Lower lobe of right lung (tissue), 2 donors: Measurements from ENCODE around the gene RNF224. TPM values are rescaled to one million over a fixed set of nuclear protein-coding genes. Genes with fewer than 3 reads are reported as not detected.

ENCODE experiments used
- ATAC-seq, 2 donors: fragments of 200-7000 bp; cut with Tn5 transposase; one replicate each; pipeline ENCODE4 v1.9.1; 2020 to 2022; ENCODE audit warnings: mild to moderate bottlenecking in 2 of 2, moderate library complexity in 2 of 2
- DNase-seq: peaks from one replicate; pipeline ENCODE4 v3.0.0-alpha.2; 2020
- H3K27ac ChIP-seq: fragments of 200-600 bp; one replicate; pipeline ENCODE4 v1.8.0; 2022
- H3K27me3 ChIP-seq: fragments of 200-600 bp; one replicate; pipeline ENCODE4 v1.8.0; 2022; ENCODE audit warnings: low read depth
- H3K36me3 ChIP-seq: fragments of 200-600 bp; one replicate; pipeline ENCODE4 v1.8.0; 2022; ENCODE audit warnings: mild to moderate bottlenecking
- H3K4me1 ChIP-seq: fragments of 200-600 bp; one replicate; pipeline ENCODE4 v1.8.0; 2022
- H3K4me3 ChIP-seq: fragments of 200-600 bp; one replicate; pipeline ENCODE4 v1.8.0; 2022; ENCODE audit warnings: mild to moderate bottlenecking
- H3K9me3 ChIP-seq: fragments of 200-600 bp; one replicate; pipeline ENCODE4 v1.8.0; 2022
- intact Hi-C: fragments of 100-400 bp; cut with DNase I; formaldehyde crosslinking; loops from one replicate; pipeline ENCODE4 v1.11.0; 2022
- total RNA-seq: library from RNA; stranded (reverse); fragmentation: NEBNext Ultra II Directional; extraction: Animal tissue kit (Norgen Biotek cat#: 25700); gene quantifications from one replicate; pipeline ENCODE4 v1.2.1, GENCODE V29; 2021
- TF ChIP-seq, protein P1 (sequence below): fragments of 200-600 bp; IDR thresholded peaks from one replicate; pipeline ENCODE4 v1.8.0; 2022; ENCODE audit warnings: antibody characterized with exemption, mild to moderate bottlenecking
- donor health status: DM: no; HTN: yes; CAD: no; lungs with severe emphysema.

RNF224 gene
- total RNA-seq, 1 donor from 2014 or later, result 0.21 TPM

GRCh38 chr9:137228968-137229896 is 1.9 kb downstream of the RNF224 start:
- H3K9me3 ChIP-seq, result no peaks in the 10 kb centered on the region
- TF ChIP-seq, protein P1, sequence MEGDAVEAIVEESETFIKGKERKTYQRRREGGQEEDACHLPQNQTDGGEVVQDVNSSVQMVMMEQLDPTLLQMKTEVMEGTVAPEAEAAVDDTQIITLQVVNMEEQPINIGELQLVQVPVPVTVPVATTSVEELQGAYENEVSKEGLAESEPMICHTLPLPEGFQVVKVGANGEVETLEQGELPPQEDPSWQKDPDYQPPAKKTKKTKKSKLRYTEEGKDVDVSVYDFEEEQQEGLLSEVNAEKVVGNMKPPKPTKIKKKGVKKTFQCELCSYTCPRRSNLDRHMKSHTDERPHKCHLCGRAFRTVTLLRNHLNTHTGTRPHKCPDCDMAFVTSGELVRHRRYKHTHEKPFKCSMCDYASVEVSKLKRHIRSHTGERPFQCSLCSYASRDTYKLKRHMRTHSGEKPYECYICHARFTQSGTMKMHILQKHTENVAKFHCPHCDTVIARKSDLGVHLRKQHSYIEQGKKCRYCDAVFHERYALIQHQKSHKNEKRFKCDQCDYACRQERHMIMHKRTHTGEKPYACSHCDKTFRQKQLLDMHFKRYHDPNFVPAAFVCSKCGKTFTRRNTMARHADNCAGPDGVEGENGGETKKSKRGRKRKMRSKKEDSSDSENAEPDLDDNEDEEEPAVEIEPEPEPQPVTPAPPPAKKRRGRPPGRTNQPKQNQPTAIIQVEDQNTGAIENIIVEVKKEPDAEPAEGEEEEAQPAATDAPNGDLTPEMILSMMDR, result no peak
- H3K4me3 ChIP-seq, result no peak overlapping the region
- H3K36me3 ChIP-seq, result no peaks in the 10 kb centered on the region
- H3K27me3 ChIP-seq, result peaks cover 53% of the 10 kb centered on the region
- H3K4me1 ChIP-seq, result peaks cover 17% of the 10 kb centered on the region
- no peak overlapping the region for H3K27ac ChIP-seq
- intact Hi-C loops, result no loop called here
- ATAC-seq (no peak), DNase-seq (no peak)

DNA sequence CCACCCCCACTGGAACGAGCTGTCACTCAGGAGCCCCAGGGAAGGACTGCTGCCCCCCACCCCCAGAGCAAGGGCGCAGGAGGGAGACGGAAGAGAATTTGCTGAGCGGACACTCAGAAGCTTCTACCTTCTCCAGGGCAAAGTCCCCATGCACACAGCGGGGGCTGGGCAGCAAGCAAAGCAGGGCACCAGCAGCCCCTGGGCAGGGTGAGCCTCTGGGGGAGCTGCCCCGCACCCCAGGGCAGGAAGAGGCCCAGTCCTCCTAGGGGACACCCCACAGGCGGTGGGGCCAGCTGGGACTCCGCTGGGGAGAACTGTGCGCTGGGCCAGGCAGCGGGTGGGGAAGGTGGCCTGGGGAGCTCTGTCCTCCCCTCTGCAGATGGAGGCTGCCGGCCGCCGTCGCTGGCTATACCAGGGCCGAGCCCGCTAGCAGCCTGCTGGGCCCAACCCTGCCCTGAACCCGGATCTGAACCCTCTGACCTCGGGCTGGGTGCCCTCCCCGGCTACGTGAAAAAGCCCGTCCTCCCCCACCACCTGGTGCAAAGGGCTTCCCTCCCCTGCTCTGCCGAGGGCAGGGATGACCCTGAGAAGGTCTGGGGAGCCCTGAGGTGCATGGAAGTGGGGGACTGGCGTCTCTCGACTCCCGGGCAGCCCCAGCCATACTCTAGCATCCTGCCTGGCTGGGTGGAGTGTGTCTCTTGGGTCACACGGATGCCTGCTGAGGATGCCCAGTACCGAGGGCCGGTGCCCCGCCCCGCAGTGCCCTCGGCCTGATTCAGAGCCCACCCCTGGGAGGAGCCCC is 2.8 kb downstream of the RNF224 start:
- H3K9me3 ChIP-seq, result no peaks in the 10 kb centered on the region
- no peak overlapping the region for H3K4me3 ChIP-seq
- intact Hi-C loops, result no loop called here
- no peak overlapping the region for H3K27ac ChIP-seq
- peaks cover 60% of the 10 kb centered on the region for H3K27me3 ChIP-seq
- ATAC-seq (no peak), DNase-seq (no peak)
- no peaks in the 10 kb centered on the region for H3K36me3 ChIP-seq
- H3K4me1 ChIP-seq, result peaks cover 13% of the 10 kb centered on the region
- TF ChIP-seq, protein P1, result no peak

- Histone ChIP-seq H3K27me3 (peaks cover 60% of the 10 kb centered on the region), H3K4me1 (peaks cover 13% of the 10 kb centered on the region), H3K27ac (no peak within 1 kb of the TSS), H3K9me3 (no peaks in the 10 kb centered on the region), H3K4me3 (no peak within 1 kb of the TSS), H3K36me3 (no peaks in the 10 kb centered on the region)
- intact Hi-C loops, result no loop called here
- no peak for ATAC-seq
- DNase-seq, result no peak
- TF ChIP-seq, protein P1, result no peak
These were observed 3.5 kb downstream of the RNF224 start, which contains the start of gene SLC34A3 for GRCh38 chr9:137230705-137231371. Gene SLC34A3 (plus strand): TSS chr9:137230901. CDS start chr9:137231703, 802 bp downstream.

GRCh38 chr9:137231372-137232039 is 4.2 kb downstream of the RNF224 start:
- peaks cover 16% of the 10 kb centered on the region for H3K4me1 ChIP-seq
- peaks cover 60% of the 10 kb centered on the region for H3K27me3 ChIP-seq
- no peak overlapping the region for H3K4me3 ChIP-seq
- no peak overlapping the region for H3K27ac ChIP-seq
- ATAC-seq, result no peak
- TF ChIP-seq, protein P1, result no peak
- H3K9me3 ChIP-seq, result no peaks in the 10 kb centered on the region
- H3K36me3 ChIP-seq, result no peaks in the 10 kb centered on the region
- DNase-seq, result no peak
- intact Hi-C loops, result no loop called here

- intact Hi-C loops, result no loop called here
- ATAC-seq, result no peak
- no peak overlapping the region for H3K27ac ChIP-seq
- H3K27me3 ChIP-seq, result peaks cover 60% of the 10 kb centered on the region
- TF ChIP-seq, protein P1, result no peak
- H3K9me3 ChIP-seq, result no peaks in the 10 kb centered on the region
- no peak overlapping the region for H3K4me3 ChIP-seq
- DNase-seq, result no peak
- H3K36me3 ChIP-seq, result no peaks in the 10 kb centered on the region
- H3K4me1 ChIP-seq, result peaks cover 15% of the 10 kb centered on the region
These were observed 4.8 kb downstream of the RNF224 start for GRCh38 chr9:137232101-137232500.
